Stimulated activated CD8-positive, alpha-beta memory T cell treated with anti-CD3 and anti-CD28 coated beads, Interleukin-15, amount 100 ng/mL, for 1 hour (primary cell): ENCODE measurements around the gene AGBL2.

Experiments used
- DNase-seq: peaks from one replicate; pipeline ENCODE4 v3.0.0-alpha.2; 2020; ENCODE audit warnings: low read depth

The AGBL2 gene

DNA sequence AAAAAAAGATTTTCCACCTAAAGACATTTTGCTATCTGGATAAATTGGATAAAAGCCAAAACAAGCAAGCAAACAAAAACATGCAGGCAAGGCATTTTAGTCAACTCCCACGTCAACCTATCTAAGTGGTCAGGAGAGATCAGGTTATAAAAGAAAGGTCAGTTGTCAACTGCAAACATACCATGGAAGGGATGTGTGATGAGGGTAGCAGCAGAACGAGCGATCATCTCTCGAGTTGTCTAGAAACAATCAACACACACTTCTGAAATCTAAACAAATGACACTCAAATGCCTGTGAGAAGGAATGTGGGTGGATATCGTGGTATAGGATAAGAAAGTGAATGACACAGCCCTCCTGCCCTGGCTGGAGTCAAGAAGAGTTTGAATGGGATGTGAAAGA lies 83.7 kb downstream of the AGBL2 start:
- no peak for DNase-seq

GRCh38 chr11:47628026-47628425 lies 87.1 kb downstream of the AGBL2 start:
- DNase-seq, result no peak

DNA sequence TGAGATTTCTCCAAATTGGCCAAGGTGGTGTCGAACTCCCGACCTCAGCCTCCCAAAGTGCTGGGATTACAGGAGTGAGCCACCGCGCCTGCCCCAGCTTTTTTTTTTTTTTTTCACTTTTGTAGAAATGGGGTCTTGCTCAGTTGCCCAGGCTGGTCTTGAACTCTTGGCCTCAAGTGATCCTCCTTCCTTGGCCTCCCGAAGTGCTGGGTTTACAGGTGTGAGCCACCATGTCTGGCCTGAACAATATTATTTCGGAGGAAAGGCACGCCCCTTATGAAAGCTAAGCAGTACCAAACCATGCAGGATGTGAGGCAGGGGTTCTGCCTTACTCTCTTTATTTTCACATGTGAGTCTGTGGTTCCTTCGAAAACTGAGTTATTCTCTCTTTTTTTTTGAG lies 88.9 kb downstream of the AGBL2 start:
- no peak for DNase-seq

GRCh38 chr11:47620836-47621378 lies 94.3 kb downstream of the AGBL2 start:
- DNase-seq, result no peak

DNA sequence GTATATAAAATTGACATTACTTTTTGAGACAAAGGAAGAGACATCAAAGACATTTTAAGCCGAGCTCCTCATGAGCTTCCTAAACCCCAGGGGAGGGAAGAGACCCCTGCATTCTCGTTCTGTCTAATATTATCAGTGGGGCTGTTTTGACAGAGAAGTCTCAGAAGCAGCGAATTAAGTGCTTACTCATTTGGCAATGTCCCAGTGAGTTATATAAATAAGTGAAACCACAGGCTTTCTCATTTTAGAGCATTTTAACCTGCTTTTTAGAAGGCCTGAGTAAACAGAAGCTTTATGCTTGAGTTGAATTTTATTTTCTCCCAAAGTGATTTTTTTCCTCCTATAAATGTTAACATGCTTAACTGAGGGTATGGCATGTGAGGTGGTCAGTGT lies 97.8 kb downstream of the AGBL2 start:
- DNase-seq, result no peak

GRCh38 chr11:47616726-47617416 lies 98.3 kb downstream of the AGBL2 start:
- no peak for DNase-seq

- no peak for DNase-seq
These were observed 99.9 kb downstream of the AGBL2 start for GRCh38 chr11:47615249-47615648.

DNA sequence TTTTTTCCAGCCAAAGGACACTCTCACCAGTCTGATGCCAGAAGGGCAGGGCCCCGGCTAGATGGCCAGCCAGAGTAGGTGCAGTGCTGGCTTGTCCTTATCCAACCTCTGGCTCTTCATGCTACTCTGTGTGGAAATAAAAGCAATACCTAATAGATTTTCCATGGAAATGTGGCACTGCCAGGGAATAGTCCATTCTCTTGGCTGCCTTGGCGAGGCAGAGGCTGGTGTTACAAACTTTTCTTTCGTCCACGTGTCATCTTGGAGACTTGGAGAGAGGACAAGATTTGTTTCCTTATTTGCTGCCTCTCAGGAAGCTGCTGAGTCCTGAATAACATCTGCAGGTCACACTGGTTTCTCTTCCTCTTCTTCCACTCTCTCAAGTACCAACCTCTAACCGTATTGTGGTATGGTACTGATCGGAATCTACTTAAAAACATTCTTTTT lies 103.8 kb downstream of the AGBL2 start:
- no peak for DNase-seq

GRCh38 chr11:47609675-47610074 lies 105.5 kb downstream of the AGBL2 start:
- no peak for DNase-seq
